GM13977 (cell line): ENCODE results near the gene UGT2A2.

Experiments used
- DNase-seq: peaks from one replicate; pipeline ENCODE4 v3.0.0; 2012; ENCODE audit warnings: low spot score
- CTCF ChIP-seq: IDR thresholded peaks from 2 replicates; pipeline ENCODE4 v1.5.1; 2012; ENCODE audit warnings: mild to moderate bottlenecking, control low read depth; ENCODE audit not compliant: insufficient read depth; ENCODE audit errors: extremely low read depth, missing control alignments
- in situ Hi-C: fragments of 300-500 bp; cut with MboI; formaldehyde crosslinking; loops from one replicate; pipeline ENCODE4 v1.12.0; 2022; ENCODE audit warnings: low sequenced_read_pairs, low pct_unique_long_range_greater_than_20kb, mixed read lengths, inconsistent platforms; ENCODE audit not compliant: unreplicated experiment

The UGT2A2 gene

GRCh38 chr4:69549651-69550050 is 89.8 kb downstream of the UGT2A2 start:
- no peak for DNase-seq
- in situ Hi-C loops = no loop called here
- no peak for TF ChIP-seq CTCF

GRCh38 chr4:69546134-69546765 is 93.2 kb downstream of the UGT2A2 start:
- no peak for TF ChIP-seq CTCF
- no peak for DNase-seq
- in situ Hi-C loops = no loop called here
